GM18868 (cell line): ENCODE measurements around the gene ZNF878.
A peak's percentile ranks its signal among the peaks of the same experiment; 100 is the strongest.

Experiments
- ATAC-seq: cut with Tn5 transposase; IDR thresholded peaks from one replicate; pipeline ENCODE4 v1.9.1; 2021; ENCODE audit warnings: mild to moderate bottlenecking, moderate library complexity; ENCODE audit not compliant: unreplicated experiment

Gene ZNF878

GRCh38 chr19:12035220-12036172, 17.3 kb downstream of the ZNF878 start, which contains the start of gene ZNF433:
ZNF433 (minus strand) TSS chr19:12035679; CDS start chr19:12035539, 140 bp downstream.
- peak; percentile 83 for ATAC-seq

- no peak for ATAC-seq
Measured at GRCh38 chr19:12034620-12035019, 18.1 kb downstream of the ZNF878 start.

- ATAC-seq: no peak
Measured at GRCh38 chr19:12034198-12034597, 18.6 kb downstream of the ZNF878 start.

GRCh38 chr19:12015753-12016116, 37.0 kb downstream of the ZNF878 start:
- no peak for ATAC-seq

GRCh38 chr19:12015015-12015752, 37.6 kb downstream of the ZNF878 start:
- no peak for ATAC-seq

- peak; percentile 62 for ATAC-seq
Measured at GRCh38 chr19:12000152-12000981, 52.4 kb downstream of the ZNF878 start.

- no peak for ATAC-seq
Measured at GRCh38 chr19:11995174-11995573, 57.6 kb downstream of the ZNF878 start.
